Mammary epithelial cell (primary cell): Measurements from ENCODE around the gene APOC3.

Experiments used
- CTCF ChIP-seq, 2 donors: IDR thresholded peaks in 1 of 2; conservative IDR thresholded peaks in 1 of 2; 2 replicates each; pipeline ENCODE4 v1.5.1; 2011 to 2012; ENCODE audit warnings: inconsistent platforms in 2 of 2, low read length in 2 of 2, mild to moderate bottlenecking in 2 of 2, control low read depth in 1 of 2, low read depth in 1 of 2; ENCODE audit not compliant: insufficient read depth in 1 of 2; ENCODE audit errors: extremely low read depth in 1 of 2
- EZH2 ChIP-seq: IDR thresholded peaks from 2 replicates; pipeline ENCODE4 v1.6.1; 2012; ENCODE audit warnings: low read length, inconsistent platforms, borderline replicate concordance

GRCh38 chr11:116804001-116804400 is 25.7 kb upstream of the APOC3 start:
- TF ChIP-seq CTCF (conservative IDR thresholded peaks at IDR 0.05 in 1 of 2, IDR thresholded peaks at IDR 0.05 in 1 of 2; ENCODE audit: extremely low read depth in 1 of 2, insufficient read depth in 1 of 2, low read depth in 1 of 2, low read length in 2 of 2) (no peak), EZH2 (no peak)
